ENCODE results near the gene RUVBL2.
"Not testable (repeated sequence)": the region's sequence is repeated elsewhere in the genome, so short reads cannot be mapped to it uniquely, and the experiment has no call there.

Gene RUVBL2

GRCh38 chr19:49049834-49050233 lies 56.1 kb downstream of the RUVBL2 start:
- not testable (repeated sequence) for DNase-seq (ENCODE audit: low read depth)

GRCh38 chr19:49050376-49051033 lies 56.8 kb downstream of the RUVBL2 start:
- DNase-seq (ENCODE audit: low read depth): peak; percentile 11

GRCh38 chr19:49056101-49056901 lies 62.6 kb downstream of the RUVBL2 start:
- DNase-seq (ENCODE audit: low read depth): peak; percentile 13

GRCh38 chr19:49056902-49057596 lies 63.4 kb downstream of the RUVBL2 start:
- not testable (repeated sequence) for DNase-seq (ENCODE audit: low read depth)

- DNase-seq (ENCODE audit: low read depth): no peak
These were observed 64.0 kb downstream of the RUVBL2 start, which contains the start of gene CGB7 for GRCh38 chr19:49057636-49058234. Gene CGB7 (minus strand): TSS chr19:49057749. CDS start chr19:49055375, 2,374 bp downstream.

GRCh38 chr19:49058562-49058961 lies 64.9 kb downstream of the RUVBL2 start:
- DNase-seq (ENCODE audit: low read depth): no peak

- no peak for DNase-seq (ENCODE audit: low read depth)
These were observed 65.4 kb downstream of the RUVBL2 start for GRCh38 chr19:49059053-49059452.

- DNase-seq (ENCODE audit: low read depth): no peak
These were observed 67.3 kb downstream of the RUVBL2 start for GRCh38 chr19:49061000-49061399.

GRCh38 chr19:49061445-49061844 lies 67.8 kb downstream of the RUVBL2 start:
- DNase-seq (ENCODE audit: low read depth): no peak

GRCh38 chr19:49064029-49064629 lies 70.4 kb downstream of the RUVBL2 start:
- DNase-seq (ENCODE audit: low read depth): no peak

- DNase-seq (ENCODE audit: low read depth): no peak
These were observed 71.3 kb downstream of the RUVBL2 start, which contains the start of gene NTF4 for GRCh38 chr19:49064768-49065611. Gene NTF4 (minus strand): TSS chr19:49064818. CDS start chr19:49061997, 2,821 bp downstream.
